ENCODE data around the gene MRPL2. TPM values are rescaled to one million over a fixed set of nuclear protein-coding genes. Genes with fewer than 3 reads are reported as not detected.

Gene MRPL2
- polyA plus RNA-seq, 3 donors, result 23.9 to 26.9 (median 26.3) TPM

- H3K36me3 Mint-ChIP-seq, result no peaks in the 10 kb centered on the region
- Histone ChIP-seq H3K9ac (ENCODE audit: insufficient read depth, low read length, poor library complexity, severe bottlenecking) (no peak overlapping the region), H3K27me3 (ENCODE audit: control insufficient read depth in 2 of 2, insufficient read depth in 2 of 2, low read length in 2 of 2) (no peaks in the 10 kb centered on the region), H3K4me3 (replicated peaks in 1 of 3; ENCODE audit: low read depth in 2 of 3, low read length in 3 of 3) (no peak overlapping the region), H3K79me2 (ENCODE audit: insufficient read depth, low read length) (no peaks in the 10 kb centered on the region), H2AFZ (ENCODE audit: insufficient read depth, low read depth, low read length, poor library complexity, severe bottlenecking) (no peak overlapping the region), H3K9me3 (replicated peaks in 1 of 2; ENCODE audit: control insufficient read depth in 1 of 2, insufficient read depth in 1 of 2, low read length in 2 of 2) (no peaks in the 10 kb centered on the region), H3K36me3 (replicated peaks in 1 of 2; ENCODE audit: control insufficient read depth in 1 of 2, insufficient read depth in 2 of 2, low read length in 2 of 2) (no peaks in the 10 kb centered on the region), H4K20me1 (ENCODE audit: insufficient read depth, low read length) (no peaks in the 10 kb centered on the region), H3K27ac (ENCODE audit: low read depth in 1 of 2, low read length in 2 of 2) (no peak overlapping the region), H3K4me2 (replicated peaks; ENCODE audit: extremely low read depth, low read length, poor library complexity, severe bottlenecking) (no peak overlapping the region), H3K4me1 (ENCODE audit: control insufficient read depth in 1 of 2, insufficient read depth in 2 of 2, low read length in 2 of 2) (no peaks in the 10 kb centered on the region)
- 100% methylated on average over 2 of the region's 9 CpGs for WGBS (ENCODE audit: insufficient coverage)
- intact Hi-C loops (cut with micrococcal nuclease), result no loop called here
- H3K4me1 Mint-ChIP-seq, result no peaks in the 10 kb centered on the region
- H3K4me3 Mint-ChIP-seq, result no peak overlapping the region
- no peak overlapping the region for H3K27ac Mint-ChIP-seq
- TF ChIP-seq CTCF (IDR thresholded peaks at IDR 0.05), result no peak
- no peak for DNase-seq
- H3K9me3 Mint-ChIP-seq, result no peaks in the 10 kb centered on the region
- peaks cover 0 to 3% (median 1%) of the 10 kb centered on the region in 3 donors for H3K27me3 Mint-ChIP-seq (ENCODE audit: low read depth in 3 of 3)
Observed at GRCh38 chr6:43105538-43106222, 46.4 kb upstream of the MRPL2 start.

- Histone ChIP-seq H2AFZ (ENCODE audit: insufficient read depth, low read depth, low read length, poor library complexity, severe bottlenecking) (no peak overlapping the region), H3K27me3 (ENCODE audit: control insufficient read depth in 2 of 2, insufficient read depth in 2 of 2, low read length in 2 of 2) (no peaks in the 10 kb centered on the region), H3K4me2 (replicated peaks; ENCODE audit: extremely low read depth, low read length, poor library complexity, severe bottlenecking) (no peak overlapping the region), H3K9me3 (replicated peaks in 1 of 2; ENCODE audit: control insufficient read depth in 1 of 2, insufficient read depth in 1 of 2, low read length in 2 of 2) (no peaks in the 10 kb centered on the region), H3K4me1 (ENCODE audit: control insufficient read depth in 1 of 2, insufficient read depth in 2 of 2, low read length in 2 of 2) (no peaks in the 10 kb centered on the region), H3K27ac (ENCODE audit: low read depth in 1 of 2, low read length in 2 of 2) (no peak overlapping the region), H3K79me2 (ENCODE audit: insufficient read depth, low read length) (no peaks in the 10 kb centered on the region), H4K20me1 (ENCODE audit: insufficient read depth, low read length) (no peaks in the 10 kb centered on the region), H3K4me3 (replicated peaks in 1 of 3; ENCODE audit: low read depth in 2 of 3, low read length in 3 of 3) (no peak overlapping the region), H3K9ac (ENCODE audit: insufficient read depth, low read length, poor library complexity, severe bottlenecking) (no peak overlapping the region), H3K36me3 (replicated peaks in 1 of 2; ENCODE audit: control insufficient read depth in 1 of 2, insufficient read depth in 2 of 2, low read length in 2 of 2) (no peaks in the 10 kb centered on the region)
- Mint-ChIP-seq H3K27ac (no peak overlapping the region), H3K36me3 (no peaks in the 10 kb centered on the region), H3K4me1 (no peaks in the 10 kb centered on the region), H3K27me3 (ENCODE audit: low read depth in 3 of 3) (peaks cover 0 to 3% (median 1%) of the 10 kb centered on the region in 3 donors), H3K9me3 (no peaks in the 10 kb centered on the region), H3K4me3 (no peak overlapping the region)
- intact Hi-C loops (cut with micrococcal nuclease), result no loop called here
- DNase-seq, result no peak
- WGBS (ENCODE audit: insufficient coverage), result 83% methylated on average over 1 of the region's 2 CpGs
- TF ChIP-seq CTCF (IDR thresholded peaks at IDR 0.05), result no peak
Observed at GRCh38 chr6:43103253-43103876, 44.1 kb upstream of the MRPL2 start.

Data from CD14-positive monocyte (primary cell).